Mesothelial cell of epicardium (in vitro differentiated cells): ENCODE results near the gene CCDC88C. TPM values are rescaled to one million over a fixed set of nuclear protein-coding genes. Genes with fewer than 3 reads are reported as not detected.

Experiments used
- DNase-seq, 2 experiments: peaks; one replicate each; pipeline ENCODE4 v3.0.0; 2021; ENCODE audit warnings: low spot score in 2 of 2; ENCODE audit not compliant: unreplicated experiment in 2 of 2
- H3K27ac Mint-ChIP-seq: 2 replicates; pipeline ENCODE4 v1.8.0; 2021; ENCODE audit warnings: mixed read lengths
- H3K27me3 Mint-ChIP-seq: 2 replicates; pipeline ENCODE4 v1.8.0; 2021; ENCODE audit warnings: low read depth, mixed read lengths
- H3K36me3 Mint-ChIP-seq: 2 replicates; pipeline ENCODE4 v1.8.0; 2021; ENCODE audit warnings: mixed read lengths
- H3K4me1 Mint-ChIP-seq: 2 replicates; pipeline ENCODE4 v1.8.0; 2021; ENCODE audit warnings: mixed read lengths
- H3K4me3 Mint-ChIP-seq: 2 replicates; pipeline ENCODE4 v1.8.0; 2021; ENCODE audit warnings: mild to moderate bottlenecking, moderate library complexity, mixed read lengths
- H3K9me3 Mint-ChIP-seq: 2 replicates; pipeline ENCODE4 v1.8.0; 2021; ENCODE audit warnings: mixed read lengths
- CTCF ChIP-seq: fragments of 200-600 bp; sonication (generic); IDR thresholded peaks from one replicate; pipeline ENCODE4 v1.5.0; 2021; ENCODE audit warnings: antibody characterized with exemption; ENCODE audit not compliant: unreplicated experiment
- total RNA-seq: library from RNA; stranded (reverse); gene quantifications from 3 replicates; pipeline ENCODE4 v1.2.1, GENCODE V29; 2021

CCDC88C gene
- total RNA-seq, 1 donor from 2014 or later, result 23.7 TPM

- Mint-ChIP-seq H3K36me3 (peaks cover 8% of the 10 kb centered on the region), H3K4me1 (peaks cover 13% of the 10 kb centered on the region)
These were observed 128.2 kb downstream of the CCDC88C start for GRCh38 chr14:91289464-91289863.

GRCh38 chr14:91288876-91289275 lies 128.7 kb downstream of the CCDC88C start:
- Mint-ChIP-seq H3K9me3 (no peaks in the 10 kb centered on the region), H3K4me3 (no peak overlapping the region), H3K27me3 (no peaks in the 10 kb centered on the region), H3K27ac (no peak overlapping the region), H3K4me1 (peaks cover 19% of the 10 kb centered on the region), H3K36me3 (peaks cover 4% of the 10 kb centered on the region)
- DNase-seq, result no peak
- no peak for TF ChIP-seq CTCF

More at GRCh38 chr14:91289464-91289863, 128.2 kb downstream of the CCDC88C start:
- no peak for TF ChIP-seq CTCF
- Mint-ChIP-seq H3K4me3 (no peak overlapping the region), H3K9me3 (no peaks in the 10 kb centered on the region), H3K27ac (no peak overlapping the region), H3K27me3 (no peaks in the 10 kb centered on the region)
- DNase-seq, result no peak

GRCh38 chr14:91286530-91286937 lies 131.1 kb downstream of the CCDC88C start:
- Mint-ChIP-seq H3K36me3 (peaks cover 11% of the 10 kb centered on the region), H3K27ac (no peak overlapping the region), H3K4me3 (no peak overlapping the region), H3K9me3 (peaks cover 4% of the 10 kb centered on the region), H3K4me1 (peaks cover 27% of the 10 kb centered on the region), H3K27me3 (no peaks in the 10 kb centered on the region)
- peak; percentile 56 to 80 for DNase-seq
- TF ChIP-seq CTCF, result peak; percentile 89

GRCh38 chr14:91284791-91285548 lies 132.7 kb downstream of the CCDC88C start:
- Mint-ChIP-seq H3K4me3 (no peak overlapping the region), H3K27ac (peak overlapping the region; percentile 62), H3K27me3 (no peaks in the 10 kb centered on the region), H3K9me3 (peaks cover 4% of the 10 kb centered on the region), H3K4me1 (peaks cover 27% of the 10 kb centered on the region), H3K36me3 (peaks cover 12% of the 10 kb centered on the region)
- no peak for TF ChIP-seq CTCF
- DNase-seq, result no peak

GRCh38 chr14:91284146-91284790 lies 133.4 kb downstream of the CCDC88C start:
- Mint-ChIP-seq H3K4me1 (peaks cover 27% of the 10 kb centered on the region), H3K36me3 (peaks cover 12% of the 10 kb centered on the region), H3K9me3 (peaks cover 4% of the 10 kb centered on the region), H3K4me3 (no peak overlapping the region), H3K27ac (peak overlapping the region; percentile 93), H3K27me3 (no peaks in the 10 kb centered on the region)
- no peak for TF ChIP-seq CTCF
- DNase-seq, result no peak
